Vagina (tissue), 2 donors: ENCODE results near the gene PIEZO1. TPM values are rescaled to one million over a fixed set of nuclear protein-coding genes. Genes with fewer than 3 reads are reported as not detected.

Experiments used
- DNase-seq, 2 donors: peaks; one replicate each; pipeline ENCODE4 v3.0.0-alpha.2; 2017; ENCODE audit errors: extremely low spot score in 2 of 2
- H3K27ac ChIP-seq: fragments of 200-600 bp; sonication (generic); one replicate; pipeline ENCODE4 v1.5.1; 2019
- H3K27me3 ChIP-seq: fragments of 200-600 bp; sonication (generic); one replicate; pipeline ENCODE4 v1.5.1; 2019
- H3K36me3 ChIP-seq, 2 donors: fragments of 200-600 bp; sonication (generic); one replicate each; pipeline ENCODE4 v1.5.1; 2017 to 2019
- H3K4me1 ChIP-seq: fragments of 200-600 bp; sonication (generic); one replicate; pipeline ENCODE4 v1.5.1; 2019
- H3K4me3 ChIP-seq, 2 donors: fragments of 200-600 bp; sonication (generic); 1 replicate in 1 of 2; 2 replicates in 1 of 2; pipeline ENCODE4 v1.5.1; 2016 to 2019
- H3K9me3 ChIP-seq: fragments of 200-600 bp; sonication (generic); one replicate; pipeline ENCODE4 v1.5.1; 2019
- POLR2A ChIP-seq, 2 donors: fragments of 450-650 bp; IDR thresholded peaks; one replicate each; pipeline ENCODE4 v1.6.1; 2017; ENCODE audit warnings: antibody characterized with exemption in 2 of 2, mild to moderate bottlenecking in 2 of 2, moderate library complexity in 2 of 2
- POLR2AphosphoS5 ChIP-seq, 2 donors: sonication (generic); formaldehyde crosslinking; IDR thresholded peaks; one replicate each; pipeline ENCODE4 v1.9.0; 2017; ENCODE audit warnings: antibody characterized with exemption in 2 of 2, mild to moderate bottlenecking in 2 of 2, low read depth in 1 of 2; ENCODE audit not compliant: insufficient read depth in 1 of 2
- intact Hi-C: fragments of 100-400 bp; cut with DNase I; formaldehyde crosslinking; loops from one replicate; pipeline ENCODE4 v1.15.1; 2023
- total RNA-seq: library from RNA; depleted of rRNA; stranded (reverse); fragments of >200 nt; gene quantifications from one replicate; pipeline ENCODE4 v1.2.3, GENCODE V29; 2016
- TF ChIP-seq, protein P1 (sequence below), 3 experiments: fragments of 450-650 bp in 2 of 3; fragments of 200-600 bp in 1 of 3; sonication (generic) in 1 of 3; IDR thresholded peaks; one replicate each; pipeline ENCODE4 v1.5.1; 2017 to 2019; ENCODE audit warnings: antibody characterized with exemption in 3 of 3, mild to moderate bottlenecking in 2 of 3, moderate library complexity in 2 of 3

PIEZO1 gene
- total RNA-seq, 1 donor from 2014 or later, result 184 TPM

GRCh38 chr16:88812513-88813268 lies 27.7 kb upstream of the PIEZO1 start:
- peaks cover 39% of the 10 kb centered on the region for H3K4me1 ChIP-seq
- peak overlapping the region; percentile 93 to 94 for H3K4me3 ChIP-seq
- H3K9me3 ChIP-seq, result no peaks in the 10 kb centered on the region
- TF ChIP-seq POLR2AphosphoS5 (IDR thresholded peaks at IDR 0.05; ENCODE audit: insufficient read depth in 1 of 2, low read depth in 1 of 2) (no peak), POLR2A (IDR thresholded peaks at IDR 0.05) (no peak)
- TF ChIP-seq, protein P1, sequence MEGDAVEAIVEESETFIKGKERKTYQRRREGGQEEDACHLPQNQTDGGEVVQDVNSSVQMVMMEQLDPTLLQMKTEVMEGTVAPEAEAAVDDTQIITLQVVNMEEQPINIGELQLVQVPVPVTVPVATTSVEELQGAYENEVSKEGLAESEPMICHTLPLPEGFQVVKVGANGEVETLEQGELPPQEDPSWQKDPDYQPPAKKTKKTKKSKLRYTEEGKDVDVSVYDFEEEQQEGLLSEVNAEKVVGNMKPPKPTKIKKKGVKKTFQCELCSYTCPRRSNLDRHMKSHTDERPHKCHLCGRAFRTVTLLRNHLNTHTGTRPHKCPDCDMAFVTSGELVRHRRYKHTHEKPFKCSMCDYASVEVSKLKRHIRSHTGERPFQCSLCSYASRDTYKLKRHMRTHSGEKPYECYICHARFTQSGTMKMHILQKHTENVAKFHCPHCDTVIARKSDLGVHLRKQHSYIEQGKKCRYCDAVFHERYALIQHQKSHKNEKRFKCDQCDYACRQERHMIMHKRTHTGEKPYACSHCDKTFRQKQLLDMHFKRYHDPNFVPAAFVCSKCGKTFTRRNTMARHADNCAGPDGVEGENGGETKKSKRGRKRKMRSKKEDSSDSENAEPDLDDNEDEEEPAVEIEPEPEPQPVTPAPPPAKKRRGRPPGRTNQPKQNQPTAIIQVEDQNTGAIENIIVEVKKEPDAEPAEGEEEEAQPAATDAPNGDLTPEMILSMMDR (IDR thresholded peaks at IDR 0.05), result no peak
- no peak for DNase-seq
- H3K27ac ChIP-seq, result peak overlapping the region; percentile 94
- no peaks in the 10 kb centered on the region for H3K27me3 ChIP-seq
- H3K36me3 ChIP-seq, result peaks cover 0 to 12% of the 10 kb centered on the region in 2 donors
- intact Hi-C loops, result no loop called here

GRCh38 chr16:88811769-88812512 lies 26.9 kb upstream of the PIEZO1 start, which contains the start of gene APRT:
TSS of gene APRT (minus strand) at chr16:88811928. CDS start at chr16:88811899, 29 bp downstream.
- peak in 1 of 2 donors; percentile 94 for DNase-seq
- H3K36me3 ChIP-seq, result peaks cover 0 to 12% of the 10 kb centered on the region in 2 donors
- TF ChIP-seq POLR2A (IDR thresholded peaks at IDR 0.05) (peak in 1 of 2 donors; percentile 60), POLR2AphosphoS5 (IDR thresholded peaks at IDR 0.05; ENCODE audit: insufficient read depth in 1 of 2, low read depth in 1 of 2) (peak; percentile 26 to 91)
- TF ChIP-seq, protein P1 (IDR thresholded peaks at IDR 0.05), result peak in 2 of 3 experiments; percentile 6 to 14
- H3K4me3 ChIP-seq, result peak within 1 kb of the TSS; percentile 93 to 94
- H3K27me3 ChIP-seq, result no peaks in the 10 kb centered on the region
- H3K9me3 ChIP-seq, result no peaks in the 10 kb centered on the region
- peak within 1 kb of the TSS; percentile 94 for H3K27ac ChIP-seq
- peaks cover 39% of the 10 kb centered on the region for H3K4me1 ChIP-seq
- intact Hi-C loops, result no loop called here

DNA sequence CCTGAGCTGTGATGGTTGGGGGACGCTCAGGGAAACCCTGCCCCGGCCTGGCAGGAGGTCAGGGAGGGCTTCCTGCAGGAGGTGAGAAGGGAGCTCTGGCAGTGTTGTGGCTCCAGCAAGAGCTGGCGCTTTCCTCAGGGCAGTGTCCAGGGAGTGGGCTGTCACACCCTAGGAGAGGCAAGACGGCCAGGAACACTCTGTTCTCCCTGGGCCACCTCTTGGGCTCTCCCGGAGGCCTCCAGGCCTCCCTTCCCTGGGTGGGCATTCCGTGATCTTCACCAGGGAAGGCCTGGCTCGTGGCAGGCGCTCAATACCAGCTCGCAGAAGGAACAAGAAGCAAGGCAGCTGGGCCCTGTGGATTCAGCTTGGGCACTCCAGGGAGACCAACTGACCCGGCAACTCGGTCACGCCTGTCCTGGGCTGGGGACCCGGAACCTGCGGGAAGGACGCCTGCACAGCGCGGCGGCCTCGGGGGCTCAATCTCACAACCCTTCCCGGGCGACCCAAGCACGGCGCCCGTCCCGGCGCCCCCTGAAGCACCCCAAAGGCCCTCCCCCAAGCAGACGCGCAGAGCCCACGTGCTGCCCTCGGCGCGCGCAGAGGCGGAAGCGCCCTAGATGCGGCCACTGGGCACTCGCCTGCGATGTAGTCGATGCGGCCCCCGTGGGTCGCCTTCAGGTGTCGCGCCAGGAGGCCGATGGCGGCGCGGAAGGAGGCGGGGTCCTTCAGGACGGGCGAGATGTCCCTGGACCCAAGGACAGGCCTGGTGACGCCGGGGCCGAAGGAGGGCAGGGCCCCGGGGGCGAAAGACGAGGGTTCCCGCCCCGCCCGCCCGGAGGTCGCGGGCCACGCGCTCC lies 26.1 kb upstream of the PIEZO1 start:
- peak overlapping the region; percentile 94 for H3K27ac ChIP-seq
- H3K4me1 ChIP-seq, result peaks cover 39% of the 10 kb centered on the region
- peak overlapping the region; percentile 93 to 94 for H3K4me3 ChIP-seq
- H3K27me3 ChIP-seq, result no peaks in the 10 kb centered on the region
- no peak for DNase-seq
- intact Hi-C loops, result no loop called here
- TF ChIP-seq, protein P1 (IDR thresholded peaks at IDR 0.05), result no peak
- TF ChIP-seq POLR2AphosphoS5 (IDR thresholded peaks at IDR 0.05; ENCODE audit: insufficient read depth in 1 of 2, low read depth in 1 of 2), result peak in 1 of 2 donors; percentile 94
- TF ChIP-seq POLR2A (IDR thresholded peaks at IDR 0.05), result peak in 1 of 2 donors; percentile 56
- H3K9me3 ChIP-seq, result no peaks in the 10 kb centered on the region
- peaks cover 0 to 12% of the 10 kb centered on the region in 2 donors for H3K36me3 ChIP-seq

DNA sequence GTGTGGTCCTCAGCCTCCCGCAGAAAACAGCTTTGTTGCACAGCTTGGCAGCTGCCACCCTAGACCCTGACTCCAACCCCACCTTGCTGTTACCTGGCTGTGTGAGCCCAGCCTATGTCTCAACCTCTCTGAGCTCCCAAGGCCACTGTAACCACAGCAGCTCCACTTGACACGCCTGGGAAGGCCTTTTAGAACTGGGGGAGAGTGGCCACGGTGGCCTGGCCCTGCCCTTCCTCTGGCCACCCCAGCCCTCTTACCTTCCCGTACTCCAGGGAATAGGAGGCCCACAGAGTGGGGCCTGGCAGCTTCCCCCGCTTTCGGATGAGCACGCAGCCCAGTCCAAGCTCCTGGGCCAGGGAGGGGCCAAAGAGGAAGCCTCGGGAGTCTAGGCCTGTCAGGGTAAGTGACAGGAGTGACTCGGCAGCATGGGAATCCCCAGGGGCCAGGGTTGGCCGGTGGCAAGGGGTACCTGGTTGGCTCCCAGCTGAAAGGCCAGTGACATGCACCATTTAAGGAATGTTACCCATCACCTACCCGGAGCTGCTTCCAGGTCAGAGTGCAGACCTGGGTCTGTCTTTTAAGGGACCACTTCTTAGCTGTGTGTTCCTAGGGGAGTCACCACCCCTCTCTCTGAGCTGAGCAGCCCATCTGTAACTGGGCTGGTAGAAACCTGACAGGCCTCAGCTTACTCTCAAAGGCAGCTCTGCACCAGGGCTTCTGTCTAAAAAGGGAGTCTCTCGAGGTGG lies 25.3 kb upstream of the PIEZO1 start:
- intact Hi-C loops, result no loop called here
- no peaks in the 10 kb centered on the region for H3K9me3 ChIP-seq
- no peak for TF ChIP-seq POLR2A (IDR thresholded peaks at IDR 0.05)
- TF ChIP-seq POLR2AphosphoS5 (IDR thresholded peaks at IDR 0.05; ENCODE audit: insufficient read depth in 1 of 2, low read depth in 1 of 2), result no peak
- TF ChIP-seq, protein P1 (IDR thresholded peaks at IDR 0.05), result no peak
- H3K36me3 ChIP-seq, result peaks cover 0 to 12% of the 10 kb centered on the region in 2 donors
- DNase-seq, result no peak
- H3K27me3 ChIP-seq, result no peaks in the 10 kb centered on the region
- peak overlapping the region; percentile 93 to 94 for H3K4me3 ChIP-seq
- H3K27ac ChIP-seq, result peak overlapping the region; percentile 94
- H3K4me1 ChIP-seq, result peaks cover 39% of the 10 kb centered on the region
